ENCODE results near the gene MON1B.
"Not testable (repeated sequence)": the region's sequence is repeated elsewhere in the genome, so short reads cannot be mapped to it uniquely, and the experiment has no call there.

MON1B gene

DNA sequence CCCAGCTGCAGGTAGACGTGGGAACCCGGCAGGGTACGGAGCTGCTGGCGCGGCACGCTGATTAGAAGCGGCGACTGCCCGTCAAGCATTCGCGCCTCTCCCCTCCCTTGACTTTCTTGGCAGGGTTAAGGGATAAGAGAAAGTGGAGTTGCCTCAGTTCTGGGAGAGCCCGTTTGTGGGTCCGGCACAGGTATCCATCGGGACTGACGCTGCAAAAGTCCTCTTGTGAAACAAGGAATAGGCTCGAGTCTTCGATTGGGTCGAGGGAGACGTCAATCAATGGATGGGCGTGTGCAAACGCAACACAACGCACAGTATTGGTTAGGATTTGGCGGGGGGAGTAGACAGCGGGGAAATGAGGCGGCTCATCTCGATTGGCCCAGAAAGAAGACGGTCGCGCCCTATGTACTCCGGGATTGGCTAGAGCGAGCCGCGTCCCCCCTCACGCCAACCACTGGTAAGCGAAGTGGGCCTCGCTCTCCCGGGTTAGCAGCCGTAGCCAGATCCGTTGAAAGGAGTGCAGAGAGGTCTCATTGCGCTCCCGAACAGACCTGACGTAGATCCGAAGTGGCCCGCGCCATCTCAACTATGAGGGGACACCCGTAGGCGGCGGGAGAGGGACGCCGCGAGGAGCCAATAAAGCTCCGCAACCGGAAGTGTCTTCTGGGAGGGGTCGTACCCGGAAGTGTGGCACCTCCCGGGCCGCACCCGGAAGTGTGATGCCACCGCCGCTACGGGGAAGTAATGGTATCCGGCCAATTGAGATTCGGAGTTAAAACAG lies at the start of gene MON1B:
TSS of gene MON1B (plus strand) at position 713 of the 781 bp plus-strand sequence. CDS start 296 bp downstream, outside the sequence.
- DNase-seq: peak; percentile 94

DNA sequence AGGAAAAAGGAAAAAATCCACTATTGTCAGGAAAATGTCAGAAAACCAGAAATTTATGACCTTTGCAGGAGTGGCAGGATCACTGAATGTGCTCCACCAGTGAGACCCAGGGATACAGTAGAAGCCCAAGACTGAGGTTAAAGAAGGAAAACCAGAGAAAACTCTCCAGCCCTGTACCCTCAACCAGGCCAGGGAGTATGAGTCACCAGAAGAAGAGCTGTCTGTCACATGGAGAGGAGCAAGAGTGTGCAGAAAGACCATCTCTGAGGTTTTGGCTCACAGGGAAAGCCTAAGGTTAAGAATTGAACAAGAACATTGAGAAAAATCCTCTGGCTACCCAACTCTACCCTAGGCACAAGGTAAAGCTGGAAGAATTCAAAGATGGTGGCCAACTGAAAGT lies 47.6 kb upstream of the MON1B start:
- no peak for DNase-seq

DNA sequence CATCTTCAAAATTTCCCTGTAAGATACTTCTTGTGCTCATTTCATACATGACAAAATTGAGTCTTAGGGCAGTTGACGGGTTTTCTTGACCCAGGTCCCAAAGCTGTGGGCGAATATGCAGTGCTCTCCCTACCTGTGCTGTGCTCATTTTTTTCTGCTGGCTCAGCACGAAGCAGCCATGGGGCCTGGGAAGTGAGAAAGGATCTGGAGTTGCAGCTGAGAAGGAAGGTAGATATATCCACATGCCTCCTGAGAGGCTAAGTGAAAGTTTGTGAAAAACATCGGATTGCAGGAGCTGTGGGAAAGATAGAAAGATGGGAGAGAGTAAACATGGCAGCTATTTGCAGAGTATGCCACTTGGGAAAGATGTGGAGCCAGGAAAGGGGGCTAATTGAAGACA lies 42.9 kb upstream of the MON1B start:
- no peak for DNase-seq

DNA sequence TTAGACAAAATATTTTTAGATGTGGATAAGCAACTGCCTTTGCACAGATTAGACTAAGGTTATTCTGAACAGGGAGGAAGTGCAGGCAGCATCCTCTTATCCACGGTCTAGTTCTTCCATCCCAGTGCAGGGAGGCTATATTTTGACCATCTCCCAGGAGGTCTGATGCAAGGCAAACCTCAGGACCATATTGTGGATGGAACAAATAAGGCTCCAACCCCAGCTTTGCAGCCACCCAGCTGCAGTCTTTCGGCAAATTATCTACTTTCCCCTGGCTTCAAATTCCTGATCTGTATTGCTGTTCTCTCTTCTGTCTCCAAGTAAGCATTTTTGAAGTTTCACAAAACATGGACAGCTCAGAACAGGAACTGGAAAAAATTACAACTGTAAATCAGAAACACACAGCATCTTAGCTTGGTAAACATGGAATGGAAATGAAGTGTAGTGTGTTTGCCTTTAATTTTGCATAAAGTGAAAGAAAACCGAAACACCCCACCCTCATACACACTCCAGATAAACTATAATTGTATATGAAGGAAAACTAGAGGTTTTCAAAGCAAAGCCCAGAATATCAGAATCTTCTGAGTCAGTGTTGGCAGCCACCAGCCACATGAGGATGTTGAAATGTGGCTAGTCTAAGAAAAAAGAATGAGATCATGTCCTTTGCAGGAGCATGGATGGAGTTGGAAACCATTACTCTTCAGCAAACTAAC lies 33.5 kb upstream of the MON1B start:
- DNase-seq: no peak

GRCh38 chr16:77158293-77158692 lies 32.7 kb upstream of the MON1B start:
- DNase-seq: no peak

GRCh38 chr16:77165006-77165405 lies 26.0 kb upstream of the MON1B start:
- DNase-seq: no peak

GRCh38 chr16:77165536-77166236 lies 25.3 kb upstream of the MON1B start:
- not testable (repeated sequence) for DNase-seq

GRCh38 chr16:77166726-77167125 lies 24.3 kb upstream of the MON1B start:
- no peak for DNase-seq

DNA sequence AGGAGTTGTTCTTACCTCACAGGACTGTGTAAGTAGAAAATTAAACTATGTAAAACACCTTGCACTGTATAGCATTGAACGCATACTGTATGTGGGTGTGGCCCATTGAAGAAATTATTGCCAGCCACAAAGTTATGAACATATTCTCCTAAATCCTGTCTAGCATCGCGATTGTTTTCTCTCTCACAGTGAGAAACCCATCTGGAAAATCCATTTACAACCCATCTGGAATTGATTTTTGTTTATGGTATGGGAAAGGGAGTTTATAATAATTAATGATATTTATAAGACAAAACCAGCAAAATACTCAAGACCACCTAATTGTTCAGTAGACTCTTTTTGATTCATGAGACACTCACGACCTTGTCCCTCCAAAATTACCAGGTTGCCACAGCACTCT lies 22.1 kb upstream of the MON1B start:
- no peak for DNase-seq

GRCh38 chr16:77169650-77170236 lies 21.2 kb upstream of the MON1B start:
- peak; percentile 24 for DNase-seq

DNA sequence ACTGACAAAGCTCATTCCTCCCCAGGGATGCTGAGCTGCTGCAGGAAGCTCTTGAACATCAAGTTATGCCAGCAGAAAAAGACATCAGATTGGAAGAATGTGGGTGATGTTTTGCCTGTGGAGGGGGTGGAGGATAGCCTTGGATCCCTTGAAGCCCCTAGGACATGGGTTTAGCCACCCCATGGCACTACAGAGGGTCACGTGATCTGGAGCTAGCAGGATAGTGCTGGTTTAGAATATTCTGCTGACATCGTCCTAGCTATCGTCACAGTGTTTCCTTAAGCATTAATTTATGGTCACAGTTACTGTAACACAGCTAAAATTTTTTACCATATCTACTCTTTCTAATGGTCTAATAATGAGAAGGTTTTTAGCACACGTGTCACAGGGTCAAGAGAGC lies 20.2 kb upstream of the MON1B start:
- no peak for DNase-seq

DNA sequence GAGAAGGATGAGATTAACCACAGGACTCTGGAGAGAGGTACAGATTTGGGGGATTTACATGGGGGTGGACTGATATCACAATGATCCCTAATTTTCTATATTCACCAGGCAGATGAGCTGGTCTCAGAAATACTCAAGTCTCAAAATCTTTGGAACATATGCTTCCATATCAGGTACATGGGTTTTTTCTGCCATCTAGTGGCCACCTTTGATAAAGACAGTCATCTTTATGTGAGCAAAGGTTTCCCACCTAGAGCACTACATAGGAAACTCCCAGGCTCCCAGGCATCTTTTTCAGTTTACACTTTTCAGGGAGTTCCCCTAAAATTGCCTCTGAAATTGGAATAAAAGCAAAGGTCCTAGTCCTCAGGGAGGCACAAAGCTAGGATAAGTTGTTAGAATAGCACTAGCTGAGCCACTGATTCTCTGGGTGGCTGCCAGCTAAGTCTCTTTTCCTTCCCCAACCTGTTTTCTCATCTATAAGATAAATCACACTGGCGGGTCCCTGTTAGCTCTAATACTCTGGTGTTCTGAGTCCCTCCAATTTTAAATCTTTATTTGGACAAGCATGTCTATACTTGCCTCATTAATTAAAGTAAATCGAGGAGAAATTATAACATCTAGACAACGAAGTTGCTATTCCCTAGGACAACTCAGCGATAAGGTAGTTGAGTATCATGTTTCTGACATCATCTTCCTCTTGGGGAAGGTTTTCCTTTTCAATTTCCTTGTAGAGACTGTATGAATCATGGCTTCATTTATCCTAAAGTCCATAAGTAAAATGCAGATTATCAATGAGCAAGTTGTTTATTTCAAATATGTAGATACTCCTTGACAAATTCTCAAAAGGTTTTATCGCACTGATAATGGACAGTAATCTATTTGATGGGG lies 19.0 kb upstream of the MON1B start:
- no peak for DNase-seq

DNA sequence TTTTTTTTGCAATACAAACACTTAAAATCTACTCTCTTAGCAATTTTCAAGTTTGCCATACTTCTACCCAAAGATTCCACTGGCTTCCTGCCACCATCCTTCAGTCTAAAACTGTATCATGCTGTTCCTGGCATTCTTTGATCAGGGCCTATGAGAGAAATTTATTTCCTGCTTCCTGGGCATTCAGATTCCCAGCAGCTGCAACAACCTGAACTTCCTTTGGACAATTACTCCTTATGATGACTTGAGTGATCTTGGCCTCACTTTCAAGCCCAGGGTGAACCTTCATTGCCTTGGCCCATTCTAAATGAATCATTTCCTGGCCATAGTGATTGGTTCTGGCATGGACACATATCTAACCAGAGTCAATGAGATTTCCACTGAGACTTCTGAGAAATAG lies 18.0 kb upstream of the MON1B start:
- DNase-seq: no peak

GRCh38 chr16:77183137-77183536 lies 7.9 kb upstream of the MON1B start:
- no peak for DNase-seq

- not testable (repeated sequence) for DNase-seq
Measured at GRCh38 chr16:77186298-77186697, 4.7 kb upstream of the MON1B start.

GRCh38 chr16:77190190-77190477 lies 856 bp upstream of the MON1B start:
- no peak for DNase-seq

DNA sequence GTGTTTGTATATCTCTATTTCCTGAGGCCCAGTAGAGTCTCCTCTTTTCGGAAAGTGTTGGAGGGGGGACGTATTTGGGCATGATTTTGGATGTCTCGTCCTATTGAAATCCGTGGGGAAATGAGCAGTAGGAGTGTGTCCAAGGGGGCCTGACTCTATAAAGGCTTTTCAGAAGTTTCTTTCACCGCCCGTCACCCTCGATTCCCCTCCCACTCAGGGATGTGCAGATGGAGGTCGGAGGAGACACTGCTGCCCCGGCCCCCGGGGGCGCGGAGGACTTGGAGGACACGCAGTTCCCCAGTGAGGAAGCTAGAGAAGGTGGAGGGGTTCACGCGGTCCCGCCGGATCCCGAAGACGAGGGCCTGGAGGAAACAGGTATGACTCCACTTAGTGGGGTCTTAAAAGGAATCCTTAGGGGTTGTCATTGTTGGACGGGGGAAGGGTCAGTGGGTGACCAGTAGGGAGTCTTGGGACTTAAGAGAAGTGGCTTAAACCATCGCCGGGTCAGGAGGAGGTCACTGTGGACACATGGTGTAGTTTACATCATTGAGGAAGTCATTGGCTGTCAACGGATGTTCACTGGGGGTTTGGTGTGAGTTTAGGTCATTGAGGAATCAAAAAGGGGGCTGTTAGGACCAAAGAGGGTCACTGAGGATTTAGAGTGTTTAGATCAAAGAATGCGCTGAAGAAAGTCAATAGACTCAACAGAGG lies 424 bp downstream of the MON1B start:
- peak; percentile 36 for DNase-seq

DNA sequence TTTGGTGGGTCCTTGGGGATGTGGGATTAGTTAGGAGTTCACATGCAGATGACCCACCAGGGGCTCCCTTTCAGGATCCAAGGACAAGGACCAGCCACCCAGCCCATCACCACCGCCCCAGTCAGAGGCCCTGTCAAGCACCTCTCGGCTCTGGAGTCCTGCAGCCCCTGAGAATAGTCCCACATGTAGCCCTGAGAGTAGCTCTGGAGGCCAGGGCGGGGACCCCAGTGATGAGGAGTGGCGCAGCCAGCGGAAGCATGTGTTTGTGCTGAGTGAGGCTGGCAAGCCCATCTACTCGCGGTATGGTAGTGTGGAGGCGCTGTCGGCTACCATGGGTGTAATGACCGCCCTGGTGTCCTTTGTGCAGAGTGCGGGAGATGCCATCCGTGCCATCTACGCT lies 2.4 kb downstream of the MON1B start:
- no peak for DNase-seq

DNA sequence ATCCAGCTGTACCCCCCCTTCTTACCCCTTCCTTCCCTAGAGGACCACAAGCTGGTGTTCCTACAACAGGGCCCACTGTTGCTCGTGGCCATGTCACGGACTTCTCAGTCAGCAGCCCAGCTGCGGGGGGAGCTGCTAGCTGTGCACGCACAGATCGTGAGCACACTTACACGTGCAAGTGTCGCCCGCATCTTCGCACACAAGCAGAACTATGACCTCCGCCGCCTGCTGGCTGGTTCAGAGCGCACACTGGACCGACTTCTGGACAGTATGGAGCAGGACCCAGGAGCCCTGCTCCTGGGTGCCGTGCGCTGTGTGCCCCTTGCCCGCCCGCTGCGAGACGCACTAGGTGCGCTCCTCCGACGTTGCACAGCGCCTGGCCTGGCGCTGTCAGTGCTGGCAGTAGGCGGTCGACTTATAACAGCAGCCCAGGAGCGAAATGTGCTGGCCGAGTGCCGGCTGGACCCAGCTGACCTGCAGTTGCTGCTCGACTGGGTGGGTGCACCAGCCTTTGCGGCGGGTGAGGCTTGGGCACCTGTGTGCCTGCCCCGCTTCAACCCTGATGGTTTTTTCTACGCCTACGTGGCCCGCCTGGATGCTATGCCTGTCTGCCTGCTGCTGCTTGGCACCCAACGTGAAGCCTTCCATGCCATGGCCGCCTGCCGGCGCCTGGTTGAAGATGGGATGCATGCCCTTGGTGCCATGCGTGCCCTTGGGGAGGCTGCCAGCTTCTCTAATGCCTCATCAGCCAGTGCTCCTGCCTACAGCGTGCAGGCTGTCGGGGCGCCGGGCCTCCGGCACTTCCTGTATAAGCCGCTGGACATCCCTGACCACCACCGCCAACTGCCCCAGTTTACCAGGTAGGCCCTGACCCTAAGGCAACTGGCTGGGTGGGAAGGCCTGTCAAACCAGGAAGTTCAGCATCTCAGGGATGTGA lies 3.6 kb downstream of the MON1B start:
- no peak for DNase-seq

DNA sequence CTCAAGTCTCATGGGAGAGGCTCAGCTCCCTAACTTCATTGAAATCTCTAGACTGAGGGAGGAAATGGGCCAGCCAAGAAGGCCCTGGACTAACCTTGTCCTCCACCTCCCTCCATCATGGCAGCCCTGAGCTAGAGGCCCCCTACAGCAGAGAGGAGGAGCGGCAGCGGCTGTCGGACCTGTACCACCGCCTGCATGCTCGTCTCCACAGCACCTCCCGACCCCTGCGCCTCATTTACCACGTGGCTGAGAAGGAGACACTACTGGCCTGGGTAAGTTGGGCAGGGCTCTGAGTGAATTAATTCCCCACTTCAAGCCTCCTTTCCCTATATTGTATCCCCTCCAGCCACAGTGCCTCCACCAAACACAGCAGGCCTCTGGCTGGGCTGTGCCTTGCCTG lies 4.4 kb downstream of the MON1B start:
- DNase-seq: no peak

DNA sequence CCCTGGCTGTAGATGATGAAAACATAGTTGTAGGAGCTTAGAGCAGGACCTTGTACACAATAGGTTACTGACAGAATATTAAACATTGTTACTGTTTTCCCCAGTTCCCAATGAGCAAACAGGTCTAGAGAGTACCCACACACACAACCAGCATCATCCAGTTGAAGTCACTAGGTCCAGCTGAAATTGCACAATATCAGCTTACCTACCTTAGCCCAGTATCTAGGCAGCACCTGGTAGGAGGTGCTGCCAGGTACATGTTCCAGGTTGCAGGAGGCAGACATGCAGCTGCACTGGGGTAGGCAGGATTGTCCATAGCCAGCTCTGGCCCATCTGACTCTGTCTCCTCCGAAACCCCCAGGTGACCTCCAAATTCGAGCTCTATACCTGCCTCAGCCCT lies 6.8 kb downstream of the MON1B start:
- DNase-seq: no peak
